Measurements from ENCODE around the gene AXL. TPM values are rescaled to one million over a fixed set of nuclear protein-coding genes. Genes with fewer than 3 reads are reported as not detected.

The AXL gene
- total RNA-seq, 4 donors from 2014 or later: 72.0 to 110 (median 88.5) TPM

DNA sequence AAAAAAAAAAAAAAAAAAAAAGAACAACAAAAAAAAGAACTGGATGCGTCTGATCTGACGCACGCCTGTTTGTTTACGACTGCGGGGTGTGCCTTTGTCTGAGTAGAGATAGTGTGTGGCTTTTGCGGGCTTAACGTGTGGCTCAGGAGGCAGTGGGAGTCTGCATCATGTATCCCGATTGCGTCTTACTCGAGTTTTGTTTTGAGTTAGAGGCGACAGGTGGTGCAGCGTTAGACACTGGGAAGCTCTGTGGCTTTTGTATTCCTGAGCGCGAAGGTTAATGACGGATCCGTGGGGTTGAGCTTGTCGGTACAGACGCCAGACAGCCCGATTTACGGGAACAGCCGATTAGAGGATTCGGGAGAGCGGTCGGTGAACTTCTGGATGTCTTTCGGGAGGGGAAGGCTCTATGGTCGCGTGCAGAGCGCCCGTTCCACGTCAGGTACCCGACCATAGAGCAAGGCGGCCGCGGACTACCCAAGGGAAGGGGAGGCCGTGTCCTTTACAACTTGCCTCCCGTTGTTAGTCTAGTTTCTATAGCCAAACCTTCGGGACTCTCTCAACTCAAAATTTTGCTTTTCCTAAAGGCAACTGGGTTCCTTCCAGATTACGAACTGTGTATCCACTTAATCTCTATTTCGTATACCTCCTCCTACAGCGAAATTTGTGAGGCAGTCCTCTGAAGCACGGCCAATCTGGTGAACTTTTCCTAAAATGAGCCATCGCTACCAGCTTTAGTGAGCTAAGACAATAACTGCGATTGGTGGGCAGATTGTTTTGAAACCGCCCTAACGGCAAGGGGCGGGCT is 44.2 kb downstream of the AXL start:
- H3K27me3 ChIP-seq: no peaks in the 10 kb centered on the region
- peak; percentile 53 to 68 for DNase-seq (ENCODE audit: low spot score in 2 of 2)
- H3K9me3 ChIP-seq: no peaks in the 10 kb centered on the region
- peak overlapping the region; percentile 94 to 100 (median 98) for H3K27ac ChIP-seq
- TF ChIP-seq, protein P1, sequence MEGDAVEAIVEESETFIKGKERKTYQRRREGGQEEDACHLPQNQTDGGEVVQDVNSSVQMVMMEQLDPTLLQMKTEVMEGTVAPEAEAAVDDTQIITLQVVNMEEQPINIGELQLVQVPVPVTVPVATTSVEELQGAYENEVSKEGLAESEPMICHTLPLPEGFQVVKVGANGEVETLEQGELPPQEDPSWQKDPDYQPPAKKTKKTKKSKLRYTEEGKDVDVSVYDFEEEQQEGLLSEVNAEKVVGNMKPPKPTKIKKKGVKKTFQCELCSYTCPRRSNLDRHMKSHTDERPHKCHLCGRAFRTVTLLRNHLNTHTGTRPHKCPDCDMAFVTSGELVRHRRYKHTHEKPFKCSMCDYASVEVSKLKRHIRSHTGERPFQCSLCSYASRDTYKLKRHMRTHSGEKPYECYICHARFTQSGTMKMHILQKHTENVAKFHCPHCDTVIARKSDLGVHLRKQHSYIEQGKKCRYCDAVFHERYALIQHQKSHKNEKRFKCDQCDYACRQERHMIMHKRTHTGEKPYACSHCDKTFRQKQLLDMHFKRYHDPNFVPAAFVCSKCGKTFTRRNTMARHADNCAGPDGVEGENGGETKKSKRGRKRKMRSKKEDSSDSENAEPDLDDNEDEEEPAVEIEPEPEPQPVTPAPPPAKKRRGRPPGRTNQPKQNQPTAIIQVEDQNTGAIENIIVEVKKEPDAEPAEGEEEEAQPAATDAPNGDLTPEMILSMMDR (IDR thresholded peaks at IDR 0.05): no peak
- TF ChIP-seq EP300 (IDR thresholded peaks at IDR 0.05) (peak; percentile 36 to 98), POLR2A (IDR thresholded peaks at IDR 0.05) (peak; percentile 96 to 97)
- H3K4me3 ChIP-seq: peak overlapping the region; percentile 63 to 70 (median 68)
- H3K4me1 ChIP-seq: peaks cover 0 to 38% (median 22%) of the 10 kb centered on the region in 4 donors
- WGBS, 2 donors: 0% methylated on average over 34 to 46 of the region's 46 CpGs
- H3K36me3 ChIP-seq: peaks cover 0 to 31% (median under 1%) of the 10 kb centered on the region in 3 donors

DNA sequence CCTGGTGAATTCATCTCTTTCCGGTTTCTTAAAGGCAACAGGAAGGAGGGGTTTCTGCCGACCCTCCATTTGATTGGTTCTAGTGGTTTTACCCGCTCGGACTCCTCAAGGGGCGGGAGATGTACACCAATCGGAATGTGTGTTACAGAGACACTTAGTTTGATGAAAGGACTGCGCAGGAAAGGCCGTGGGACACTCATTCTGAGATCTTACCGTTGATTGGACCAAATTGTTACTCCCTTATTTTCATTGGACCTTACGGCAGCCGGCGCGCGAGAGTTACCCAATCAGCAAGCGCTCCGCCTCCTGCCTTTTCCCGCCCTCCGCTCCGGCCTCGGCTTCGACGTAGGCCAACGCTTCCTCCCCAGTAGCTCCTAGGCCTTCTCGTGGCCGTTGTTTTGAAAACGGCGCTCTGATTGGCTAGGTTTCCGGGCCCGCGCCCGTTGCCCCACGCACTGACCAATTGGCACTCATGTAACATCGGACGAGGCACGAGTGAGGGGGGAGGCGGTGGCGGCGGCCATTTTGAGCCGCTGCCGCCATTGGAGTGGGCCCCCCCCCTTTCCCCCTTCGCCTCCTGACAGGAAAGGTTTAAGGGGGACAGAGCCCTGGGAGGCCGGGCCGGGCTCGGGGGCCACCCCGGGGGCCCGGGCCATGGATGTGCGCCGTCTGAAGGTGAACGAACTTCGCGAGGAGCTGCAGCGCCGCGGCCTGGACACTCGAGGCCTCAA is 45.0 kb downstream of the AXL start, which contains the start of gene HNRNPUL1:
Gene HNRNPUL1 (plus strand): TSS at position 523 of the 731 bp plus-strand sequence. CDS start 132 bp downstream, at position 655.
- peaks cover 0 to 38% (median 22%) of the 10 kb centered on the region in 4 donors for H3K4me1 ChIP-seq
- WGBS, 2 donors: 0 to 1% methylated on average over 33 to 52 of the region's 55 CpGs
- H3K27me3 ChIP-seq: no peaks in the 10 kb centered on the region
- DNase-seq (ENCODE audit: low spot score in 2 of 2): peak; percentile 97 to 99
- peak within 1 kb of the TSS; percentile 85 to 99 (median 92) for H3K4me3 ChIP-seq
- peak; percentile 57 to 65 for TF ChIP-seq POLR2A (IDR thresholded peaks at IDR 0.05)
- TF ChIP-seq, protein P1 (IDR thresholded peaks at IDR 0.05): peak in 4 of 5 experiments; percentile 15 to 71 (median 47)
- TF ChIP-seq EP300 (IDR thresholded peaks at IDR 0.05): peak; percentile 57 to 84
- H3K9me3 ChIP-seq: no peaks in the 10 kb centered on the region
- H3K36me3 ChIP-seq: peaks cover 0 to 31% (median 8%) of the 10 kb centered on the region in 3 donors
- H3K27ac ChIP-seq: peak within 1 kb of the TSS; percentile 99 to 100 (median 100)

DNA sequence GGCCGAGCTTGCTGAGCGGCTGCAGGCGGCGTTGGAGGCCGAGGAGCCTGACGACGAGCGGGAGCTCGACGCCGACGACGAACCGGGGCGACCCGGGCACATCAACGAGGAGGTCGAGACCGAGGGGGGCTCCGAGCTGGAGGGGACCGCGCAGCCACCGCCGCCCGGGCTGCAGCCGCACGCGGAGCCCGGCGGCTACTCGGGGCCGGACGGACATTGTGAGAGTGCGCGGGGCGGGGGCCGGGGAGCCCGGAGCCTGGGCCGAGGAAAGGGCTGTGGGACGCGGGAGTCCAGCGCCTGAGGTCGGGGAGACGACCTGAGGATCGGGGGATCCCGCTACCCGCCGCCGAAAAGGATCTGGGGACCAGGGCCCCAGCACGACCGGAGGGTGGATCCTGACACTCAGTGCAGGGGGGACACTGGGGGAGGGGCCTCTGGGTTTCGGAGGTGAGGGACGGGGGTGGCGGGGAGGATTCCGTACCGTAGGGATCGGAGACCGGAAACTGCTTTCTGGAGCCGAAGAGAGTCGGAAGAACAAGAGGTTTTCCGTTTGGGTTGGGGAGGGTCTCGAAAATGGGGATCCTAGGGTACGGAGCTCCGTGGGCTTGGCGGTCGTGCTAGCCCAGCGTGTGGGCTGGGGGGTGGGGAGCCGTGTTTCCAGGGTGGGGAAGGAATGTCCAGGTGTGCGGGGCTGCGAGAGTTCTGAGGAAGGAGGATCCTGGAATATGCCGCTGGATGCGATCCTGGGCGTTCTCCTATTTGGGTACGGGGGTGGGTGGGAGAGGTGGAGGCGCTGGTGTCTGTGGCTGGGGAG is 45.8 kb downstream of the AXL start:
- Histone ChIP-seq H3K27ac (peak overlapping the region; percentile 99 to 100 (median 99)), H3K36me3 (peaks cover 0 to 31% (median 9%) of the 10 kb centered on the region in 3 donors), H3K9me3 (no peaks in the 10 kb centered on the region), H3K27me3 (no peaks in the 10 kb centered on the region), H3K4me1 (peaks cover 0 to 38% (median 22%) of the 10 kb centered on the region in 4 donors), H3K4me3 (peak overlapping the region; percentile 85 to 99 (median 92))
- peak in 1 of 2 donors; percentile 20 for DNase-seq (ENCODE audit: low spot score in 2 of 2)
- TF ChIP-seq, protein P1 (IDR thresholded peaks at IDR 0.05): peak in 1 of 5 experiments; percentile 19
- TF ChIP-seq POLR2A (IDR thresholded peaks at IDR 0.05): no peak
- WGBS, 2 donors: 0% methylated on average over 45 to 54 of the region's 75 CpGs

DNA sequence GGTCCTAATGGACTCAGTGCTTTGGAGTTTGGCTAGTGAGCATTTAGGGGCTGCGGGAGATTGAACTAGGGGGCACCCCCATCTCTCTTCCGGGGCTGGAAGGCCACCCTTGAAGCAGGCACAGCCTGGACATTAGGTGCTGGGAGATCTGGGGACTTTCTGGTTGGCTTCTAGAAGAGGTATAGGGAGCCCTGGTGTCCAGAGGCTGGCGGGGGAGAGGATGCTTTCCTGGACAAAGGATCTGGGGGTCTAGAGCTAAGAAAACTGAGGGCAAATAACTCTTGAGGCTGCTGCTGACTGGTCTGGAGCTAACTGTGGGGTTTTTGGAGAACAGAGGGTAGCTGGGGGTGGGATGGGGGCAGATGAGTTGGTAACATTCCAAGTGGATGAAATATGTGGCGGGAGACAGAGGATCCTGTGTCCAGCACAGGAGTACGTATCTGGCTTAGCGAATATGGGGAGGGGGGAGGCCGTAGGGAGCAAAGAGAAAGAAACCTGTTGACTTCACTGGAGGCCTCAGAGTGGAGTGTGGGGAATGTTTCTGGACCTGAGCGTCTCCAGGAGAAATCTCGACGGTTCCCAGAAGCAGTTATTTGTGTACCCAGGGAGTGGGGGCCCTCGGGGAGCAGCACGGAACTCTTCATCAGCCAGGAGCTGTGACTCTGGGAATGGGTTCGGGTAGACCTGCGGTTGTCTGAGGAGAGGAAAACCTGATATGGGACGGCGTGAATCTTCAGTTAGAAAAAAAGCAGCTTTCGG is 46.6 kb downstream of the AXL start:
- Histone ChIP-seq H3K27ac (peak overlapping the region; percentile 99 to 100 (median 99)), H3K9me3 (no peaks in the 10 kb centered on the region), H3K36me3 (peaks cover 0 to 31% (median 17%) of the 10 kb centered on the region in 3 donors), H3K4me1 (peaks cover 0 to 38% (median 22%) of the 10 kb centered on the region in 4 donors), H3K27me3 (no peaks in the 10 kb centered on the region), H3K4me3 (peak overlapping the region; percentile 85 to 99 (median 92))
- WGBS, 2 donors: 10 to 14% methylated on average over 17 of the region's 17 CpGs
- DNase-seq (ENCODE audit: low spot score in 2 of 2): no peak
- TF ChIP-seq EP300 (IDR thresholded peaks at IDR 0.05): no peak
- TF ChIP-seq, protein P1 (IDR thresholded peaks at IDR 0.05): no peak
- no peak for TF ChIP-seq POLR2A (IDR thresholded peaks at IDR 0.05)

Data from tibial nerve (tissue), 4 donors.